ENCODE results near the gene ACTRT3.

DNA sequence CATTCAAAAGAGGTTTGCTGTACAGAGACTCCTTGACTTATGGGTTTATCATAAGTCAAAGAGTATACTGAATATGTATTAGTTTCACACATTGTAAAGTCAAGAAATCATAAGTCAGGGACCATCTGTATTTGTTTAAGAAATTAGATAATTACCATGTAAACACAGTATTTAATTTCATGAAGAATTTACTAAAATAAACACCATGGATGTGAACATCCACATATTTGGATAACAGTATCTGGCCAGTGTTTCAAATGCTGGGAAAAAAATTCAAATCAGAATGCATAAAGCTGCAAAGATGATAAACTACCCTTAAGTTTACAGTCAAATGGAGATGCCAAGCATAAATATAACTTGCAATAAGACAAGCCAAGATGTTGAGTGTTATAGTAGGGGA lies 20.9 kb upstream of the ACTRT3 start:
- TF ChIP-seq RAD21 (IDR thresholded peaks at IDR 0.05) (no peak), HNF4G (IDR thresholded peaks at IDR 0.05) (no peak), GABPA (IDR thresholded peaks at IDR 0.05 in 1 of 2, conservative IDR thresholded peaks at IDR 0.05 in 1 of 2) (no peak), TAF1 (conservative IDR thresholded peaks at IDR 0.05) (no peak), YY1 (IDR thresholded peaks at IDR 0.05) (no peak), HNF4A (conservative IDR thresholded peaks at IDR 0.05) (no peak), JUND (IDR thresholded peaks at IDR 0.05) (no peak), EGR1 (IDR thresholded peaks at IDR 0.05; ENCODE audit: low read depth in 2 of 2) (no peak), FOXA1 (IDR thresholded peaks at IDR 0.05) (no peak), SP1 (IDR thresholded peaks at IDR 0.05) (no peak)
- TF ChIP-seq, protein P1, sequence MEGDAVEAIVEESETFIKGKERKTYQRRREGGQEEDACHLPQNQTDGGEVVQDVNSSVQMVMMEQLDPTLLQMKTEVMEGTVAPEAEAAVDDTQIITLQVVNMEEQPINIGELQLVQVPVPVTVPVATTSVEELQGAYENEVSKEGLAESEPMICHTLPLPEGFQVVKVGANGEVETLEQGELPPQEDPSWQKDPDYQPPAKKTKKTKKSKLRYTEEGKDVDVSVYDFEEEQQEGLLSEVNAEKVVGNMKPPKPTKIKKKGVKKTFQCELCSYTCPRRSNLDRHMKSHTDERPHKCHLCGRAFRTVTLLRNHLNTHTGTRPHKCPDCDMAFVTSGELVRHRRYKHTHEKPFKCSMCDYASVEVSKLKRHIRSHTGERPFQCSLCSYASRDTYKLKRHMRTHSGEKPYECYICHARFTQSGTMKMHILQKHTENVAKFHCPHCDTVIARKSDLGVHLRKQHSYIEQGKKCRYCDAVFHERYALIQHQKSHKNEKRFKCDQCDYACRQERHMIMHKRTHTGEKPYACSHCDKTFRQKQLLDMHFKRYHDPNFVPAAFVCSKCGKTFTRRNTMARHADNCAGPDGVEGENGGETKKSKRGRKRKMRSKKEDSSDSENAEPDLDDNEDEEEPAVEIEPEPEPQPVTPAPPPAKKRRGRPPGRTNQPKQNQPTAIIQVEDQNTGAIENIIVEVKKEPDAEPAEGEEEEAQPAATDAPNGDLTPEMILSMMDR (IDR thresholded peaks at IDR 0.05; ENCODE audit: low read depth, low read length, missing input control): no peak
- TF ChIP-seq, protein P2, sequence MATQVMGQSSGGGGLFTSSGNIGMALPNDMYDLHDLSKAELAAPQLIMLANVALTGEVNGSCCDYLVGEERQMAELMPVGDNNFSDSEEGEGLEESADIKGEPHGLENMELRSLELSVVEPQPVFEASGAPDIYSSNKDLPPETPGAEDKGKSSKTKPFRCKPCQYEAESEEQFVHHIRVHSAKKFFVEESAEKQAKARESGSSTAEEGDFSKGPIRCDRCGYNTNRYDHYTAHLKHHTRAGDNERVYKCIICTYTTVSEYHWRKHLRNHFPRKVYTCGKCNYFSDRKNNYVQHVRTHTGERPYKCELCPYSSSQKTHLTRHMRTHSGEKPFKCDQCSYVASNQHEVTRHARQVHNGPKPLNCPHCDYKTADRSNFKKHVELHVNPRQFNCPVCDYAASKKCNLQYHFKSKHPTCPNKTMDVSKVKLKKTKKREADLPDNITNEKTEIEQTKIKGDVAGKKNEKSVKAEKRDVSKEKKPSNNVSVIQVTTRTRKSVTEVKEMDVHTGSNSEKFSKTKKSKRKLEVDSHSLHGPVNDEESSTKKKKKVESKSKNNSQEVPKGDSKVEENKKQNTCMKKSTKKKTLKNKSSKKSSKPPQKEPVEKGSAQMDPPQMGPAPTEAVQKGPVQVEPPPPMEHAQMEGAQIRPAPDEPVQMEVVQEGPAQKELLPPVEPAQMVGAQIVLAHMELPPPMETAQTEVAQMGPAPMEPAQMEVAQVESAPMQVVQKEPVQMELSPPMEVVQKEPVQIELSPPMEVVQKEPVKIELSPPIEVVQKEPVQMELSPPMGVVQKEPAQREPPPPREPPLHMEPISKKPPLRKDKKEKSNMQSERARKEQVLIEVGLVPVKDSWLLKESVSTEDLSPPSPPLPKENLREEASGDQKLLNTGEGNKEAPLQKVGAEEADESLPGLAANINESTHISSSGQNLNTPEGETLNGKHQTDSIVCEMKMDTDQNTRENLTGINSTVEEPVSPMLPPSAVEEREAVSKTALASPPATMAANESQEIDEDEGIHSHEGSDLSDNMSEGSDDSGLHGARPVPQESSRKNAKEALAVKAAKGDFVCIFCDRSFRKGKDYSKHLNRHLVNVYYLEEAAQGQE (IDR thresholded peaks at IDR 0.05): no peak
- TF ChIP-seq, protein P3, sequence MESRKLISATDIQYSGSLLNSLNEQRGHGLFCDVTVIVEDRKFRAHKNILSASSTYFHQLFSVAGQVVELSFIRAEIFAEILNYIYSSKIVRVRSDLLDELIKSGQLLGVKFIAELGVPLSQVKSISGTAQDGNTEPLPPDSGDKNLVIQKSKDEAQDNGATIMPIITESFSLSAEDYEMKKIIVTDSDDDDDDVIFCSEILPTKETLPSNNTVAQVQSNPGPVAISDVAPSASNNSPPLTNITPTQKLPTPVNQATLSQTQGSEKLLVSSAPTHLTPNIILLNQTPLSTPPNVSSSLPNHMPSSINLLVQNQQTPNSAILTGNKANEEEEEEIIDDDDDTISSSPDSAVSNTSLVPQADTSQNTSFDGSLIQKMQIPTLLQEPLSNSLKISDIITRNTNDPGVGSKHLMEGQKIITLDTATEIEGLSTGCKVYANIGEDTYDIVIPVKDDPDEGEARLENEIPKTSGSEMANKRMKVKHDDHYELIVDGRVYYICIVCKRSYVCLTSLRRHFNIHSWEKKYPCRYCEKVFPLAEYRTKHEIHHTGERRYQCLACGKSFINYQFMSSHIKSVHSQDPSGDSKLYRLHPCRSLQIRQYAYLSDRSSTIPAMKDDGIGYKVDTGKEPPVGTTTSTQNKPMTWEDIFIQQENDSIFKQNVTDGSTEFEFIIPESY (IDR thresholded peaks at IDR 0.05): no peak
